ENCODE results near the gene BSN.

Gene BSN

GRCh38 chr3:49611719-49612118 lies 57.4 kb downstream of the BSN start:
- Histone ChIP-seq H3K4me2 (ENCODE audit: insufficient read depth, low read length) (no peak overlapping the region), H3K27me3 (ENCODE audit: insufficient read depth, low read length, poor library complexity) (no peaks in the 10 kb centered on the region), H3K4me3 (ENCODE audit: low read depth in 1 of 2, low read length in 2 of 2) (no peak overlapping the region), H3K36me3 (ENCODE audit: insufficient read depth, low read length) (no peaks in the 10 kb centered on the region), H4K20me1 (ENCODE audit: insufficient read depth, low read length) (no peaks in the 10 kb centered on the region), H3K9me3 (ENCODE audit: insufficient read depth, low read length, severe bottlenecking) (no peaks in the 10 kb centered on the region), H3K4me1 (ENCODE audit: insufficient read depth, low read length) (no peaks in the 10 kb centered on the region), H3K9ac (ENCODE audit: low read depth, low read length) (no peak overlapping the region), H3K27ac (ENCODE audit: low read length) (no peak overlapping the region), H3K79me2 (ENCODE audit: insufficient read depth, low read length) (no peaks in the 10 kb centered on the region), H2AFZ (ENCODE audit: low read depth, low read length) (no peak overlapping the region)
- TF ChIP-seq EZH2 (IDR thresholded peaks at IDR 0.05; ENCODE audit: borderline replicate concordance, low read depth, low read length, severe bottlenecking): no peak
- TF ChIP-seq, protein P1, sequence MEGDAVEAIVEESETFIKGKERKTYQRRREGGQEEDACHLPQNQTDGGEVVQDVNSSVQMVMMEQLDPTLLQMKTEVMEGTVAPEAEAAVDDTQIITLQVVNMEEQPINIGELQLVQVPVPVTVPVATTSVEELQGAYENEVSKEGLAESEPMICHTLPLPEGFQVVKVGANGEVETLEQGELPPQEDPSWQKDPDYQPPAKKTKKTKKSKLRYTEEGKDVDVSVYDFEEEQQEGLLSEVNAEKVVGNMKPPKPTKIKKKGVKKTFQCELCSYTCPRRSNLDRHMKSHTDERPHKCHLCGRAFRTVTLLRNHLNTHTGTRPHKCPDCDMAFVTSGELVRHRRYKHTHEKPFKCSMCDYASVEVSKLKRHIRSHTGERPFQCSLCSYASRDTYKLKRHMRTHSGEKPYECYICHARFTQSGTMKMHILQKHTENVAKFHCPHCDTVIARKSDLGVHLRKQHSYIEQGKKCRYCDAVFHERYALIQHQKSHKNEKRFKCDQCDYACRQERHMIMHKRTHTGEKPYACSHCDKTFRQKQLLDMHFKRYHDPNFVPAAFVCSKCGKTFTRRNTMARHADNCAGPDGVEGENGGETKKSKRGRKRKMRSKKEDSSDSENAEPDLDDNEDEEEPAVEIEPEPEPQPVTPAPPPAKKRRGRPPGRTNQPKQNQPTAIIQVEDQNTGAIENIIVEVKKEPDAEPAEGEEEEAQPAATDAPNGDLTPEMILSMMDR (IDR thresholded peaks at IDR 0.05; ENCODE audit: borderline replicate concordance, extremely low read depth, low read length, poor library complexity, severe bottlenecking): no peak
- no peak for ATAC-seq (ENCODE audit: insufficient read depth, low read depth)
- DNase-seq: no peak

GRCh38 chr3:49614936-49615335 lies 60.7 kb downstream of the BSN start:
- no peak overlapping the region for H3K4me2 ChIP-seq (ENCODE audit: insufficient read depth, low read length)
- DNase-seq (no peak), ATAC-seq (ENCODE audit: insufficient read depth, low read depth) (no peak)
- no peak overlapping the region for H3K27ac ChIP-seq (ENCODE audit: low read length)
- no peaks in the 10 kb centered on the region for H3K79me2 ChIP-seq (ENCODE audit: insufficient read depth, low read length)
- no peak overlapping the region for H3K4me3 ChIP-seq (ENCODE audit: low read depth in 1 of 2, low read length in 2 of 2)
- H3K4me1 ChIP-seq (ENCODE audit: insufficient read depth, low read length): no peaks in the 10 kb centered on the region
- peaks cover 3% of the 10 kb centered on the region; the same call in 1 of the 2 replicates for H4K20me1 ChIP-seq (ENCODE audit: insufficient read depth, low read length)
- no peak for TF ChIP-seq EZH2 (IDR thresholded peaks at IDR 0.05; ENCODE audit: borderline replicate concordance, low read depth, low read length, severe bottlenecking)
- TF ChIP-seq, protein P1 (IDR thresholded peaks at IDR 0.05; ENCODE audit: borderline replicate concordance, extremely low read depth, low read length, poor library complexity, severe bottlenecking): no peak
- no peaks in the 10 kb centered on the region for H3K36me3 ChIP-seq (ENCODE audit: insufficient read depth, low read length)
- no peaks in the 10 kb centered on the region for H3K9me3 ChIP-seq (ENCODE audit: insufficient read depth, low read length, severe bottlenecking)
- no peak overlapping the region for H3K9ac ChIP-seq (ENCODE audit: low read depth, low read length)
- no peak overlapping the region for H2AFZ ChIP-seq (ENCODE audit: low read depth, low read length)
- no peaks in the 10 kb centered on the region for H3K27me3 ChIP-seq (ENCODE audit: insufficient read depth, low read length, poor library complexity)

- Histone ChIP-seq H3K36me3 (ENCODE audit: insufficient read depth, low read length) (no peaks in the 10 kb centered on the region), H3K4me1 (ENCODE audit: insufficient read depth, low read length) (no peaks in the 10 kb centered on the region), H3K27me3 (ENCODE audit: insufficient read depth, low read length, poor library complexity) (no peaks in the 10 kb centered on the region), H3K9me3 (ENCODE audit: insufficient read depth, low read length, severe bottlenecking) (no peaks in the 10 kb centered on the region), H3K4me3 (ENCODE audit: low read depth in 1 of 2, low read length in 2 of 2) (no peak overlapping the region), H3K4me2 (ENCODE audit: insufficient read depth, low read length) (no peak overlapping the region), H4K20me1 (ENCODE audit: insufficient read depth, low read length) (peaks cover 3% of the 10 kb centered on the region; the same call in 1 of the 2 replicates), H3K27ac (ENCODE audit: low read length) (no peak overlapping the region), H3K79me2 (ENCODE audit: insufficient read depth, low read length) (no peaks in the 10 kb centered on the region), H3K9ac (ENCODE audit: low read depth, low read length) (no peak overlapping the region), H2AFZ (ENCODE audit: low read depth, low read length) (no peak overlapping the region)
- DNase-seq (no peak), ATAC-seq (ENCODE audit: insufficient read depth, low read depth) (no peak)
- TF ChIP-seq, protein P1 (IDR thresholded peaks at IDR 0.05; ENCODE audit: borderline replicate concordance, extremely low read depth, low read length, poor library complexity, severe bottlenecking): no peak
- no peak for TF ChIP-seq EZH2 (IDR thresholded peaks at IDR 0.05; ENCODE audit: borderline replicate concordance, low read depth, low read length, severe bottlenecking)
These were observed 61.8 kb downstream of the BSN start for GRCh38 chr3:49616061-49616460.

- no peaks in the 10 kb centered on the region for H3K79me2 ChIP-seq (ENCODE audit: insufficient read depth, low read length)
- H3K4me1 ChIP-seq (ENCODE audit: insufficient read depth, low read length): no peaks in the 10 kb centered on the region
- H2AFZ ChIP-seq (ENCODE audit: low read depth, low read length): no peak overlapping the region
- no peaks in the 10 kb centered on the region for H3K36me3 ChIP-seq (ENCODE audit: insufficient read depth, low read length)
- H3K9ac ChIP-seq (ENCODE audit: low read depth, low read length): no peak overlapping the region
- no peak overlapping the region for H3K27ac ChIP-seq (ENCODE audit: low read length)
- H3K27me3 ChIP-seq (ENCODE audit: insufficient read depth, low read length, poor library complexity): no peaks in the 10 kb centered on the region
- DNase-seq (no peak), ATAC-seq (ENCODE audit: insufficient read depth, low read depth) (no peak)
- no peaks in the 10 kb centered on the region for H3K9me3 ChIP-seq (ENCODE audit: insufficient read depth, low read length, severe bottlenecking)
- H3K4me3 ChIP-seq (ENCODE audit: low read depth in 1 of 2, low read length in 2 of 2): no peak overlapping the region
- H3K4me2 ChIP-seq (ENCODE audit: insufficient read depth, low read length): no peak overlapping the region
- peaks cover 3% of the 10 kb centered on the region; the same call in 1 of the 2 replicates for H4K20me1 ChIP-seq (ENCODE audit: insufficient read depth, low read length)
- TF ChIP-seq, protein P1 (IDR thresholded peaks at IDR 0.05; ENCODE audit: borderline replicate concordance, extremely low read depth, low read length, poor library complexity, severe bottlenecking): no peak
- TF ChIP-seq EZH2 (IDR thresholded peaks at IDR 0.05; ENCODE audit: borderline replicate concordance, low read depth, low read length, severe bottlenecking): no peak
These were observed 62.2 kb downstream of the BSN start for GRCh38 chr3:49616491-49616941.

Measured in DND-41 (cell line).